Gastroesophageal sphincter (tissue), 3 donors: Measurements from ENCODE around the gene NPIPB5.
"Not testable (repeated sequence)": the region's sequence is repeated elsewhere in the genome, so short reads cannot be mapped to it uniquely, and the experiment has no call there.

Experiments used
- CTCF ChIP-seq, 4 experiments: fragments of 200-600 bp in 2 of 4; fragments of 450-650 bp in 2 of 4; sonication (generic) in 1 of 4; IDR thresholded peaks; one replicate each; pipeline ENCODE4 v1.5.1; 2017 to 2019; ENCODE audit warnings: antibody characterized with exemption in 4 of 4, mild to moderate bottlenecking in 2 of 4, moderate library complexity in 2 of 4
- EP300 ChIP-seq: sonication (generic); formaldehyde crosslinking; IDR thresholded peaks from one replicate; pipeline ENCODE4 v1.6.1; 2017; ENCODE audit warnings: antibody characterized with exemption, mild to moderate bottlenecking
- POLR2A ChIP-seq, 2 donors: fragments of 450-650 bp; IDR thresholded peaks; one replicate each; pipeline ENCODE4 v1.6.1; 2017; ENCODE audit warnings: antibody characterized with exemption in 2 of 2, mild to moderate bottlenecking in 2 of 2, moderate library complexity in 1 of 2
- POLR2AphosphoS5 ChIP-seq: sonication (generic); formaldehyde crosslinking; IDR thresholded peaks from one replicate; pipeline ENCODE4 v1.6.1; 2017; ENCODE audit warnings: antibody characterized with exemption

GRCh38 chr16:22468846-22469245 is 41.8 kb upstream of the NPIPB5 start:
- not testable (repeated sequence) for TF ChIP-seq EP300; CTCF (IDR thresholded peaks at IDR 0.05); POLR2A (IDR thresholded peaks at IDR 0.05); POLR2AphosphoS5
